BE2C (cell line): ENCODE measurements around the gene DGKI.

Source experiments
- DNase-seq: peaks from one replicate; pipeline ENCODE4 v3.0.0-alpha.2; 2020
- H3K27me3 ChIP-seq: fragments of 250-450 bp; sonication (Bioruptor Pico); 2 replicates; pipeline ENCODE4 v1.5.1; 2020; ENCODE audit warnings: mild to moderate bottlenecking
- H3K36me3 ChIP-seq: fragments of 250-450 bp; sonication (Bioruptor Pico); 2 replicates; pipeline ENCODE4 v1.5.1; 2020; ENCODE audit warnings: mild to moderate bottlenecking
- H3K4me1 ChIP-seq: fragments of 250-450 bp; sonication (Bioruptor Pico); 2 replicates; pipeline ENCODE4 v1.5.1; 2020
- H3K4me3 ChIP-seq: 2 replicates; pipeline ENCODE4 v1.5.1; 2011; ENCODE audit warnings: low read depth, low read length
- H3K9me3 ChIP-seq: fragments of 250-450 bp; sonication (Bioruptor Pico); 2 replicates; pipeline ENCODE4 v1.5.1; 2020
- TF ChIP-seq, protein P1 (sequence below): IDR thresholded peaks from 2 replicates; pipeline ENCODE4 v1.5.1; 2012; ENCODE audit warnings: mild to moderate bottlenecking, low read depth, low read length

Gene DGKI

DNA sequence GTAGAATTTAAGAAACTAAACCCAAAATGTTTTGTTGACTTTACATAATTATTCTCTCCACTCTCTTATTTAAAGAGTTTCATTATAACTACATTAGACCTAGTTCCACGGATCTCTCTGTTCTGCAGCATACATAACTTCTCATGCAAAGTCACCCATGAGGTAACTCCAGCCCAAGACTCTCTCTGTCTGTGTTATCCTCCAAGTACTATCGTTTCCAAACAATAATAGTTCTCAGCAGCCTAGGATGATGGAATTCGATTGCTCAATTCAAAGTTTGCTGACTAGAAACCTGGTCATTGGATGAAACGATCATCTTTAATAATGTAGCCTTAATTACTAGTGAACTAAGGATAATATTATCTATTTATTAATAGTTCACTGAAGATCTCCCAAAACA is 300.1 kb downstream of the DGKI start:
- H3K36me3 ChIP-seq = no peaks in the 10 kb centered on the region
- no peak for DNase-seq
- TF ChIP-seq, protein P1, sequence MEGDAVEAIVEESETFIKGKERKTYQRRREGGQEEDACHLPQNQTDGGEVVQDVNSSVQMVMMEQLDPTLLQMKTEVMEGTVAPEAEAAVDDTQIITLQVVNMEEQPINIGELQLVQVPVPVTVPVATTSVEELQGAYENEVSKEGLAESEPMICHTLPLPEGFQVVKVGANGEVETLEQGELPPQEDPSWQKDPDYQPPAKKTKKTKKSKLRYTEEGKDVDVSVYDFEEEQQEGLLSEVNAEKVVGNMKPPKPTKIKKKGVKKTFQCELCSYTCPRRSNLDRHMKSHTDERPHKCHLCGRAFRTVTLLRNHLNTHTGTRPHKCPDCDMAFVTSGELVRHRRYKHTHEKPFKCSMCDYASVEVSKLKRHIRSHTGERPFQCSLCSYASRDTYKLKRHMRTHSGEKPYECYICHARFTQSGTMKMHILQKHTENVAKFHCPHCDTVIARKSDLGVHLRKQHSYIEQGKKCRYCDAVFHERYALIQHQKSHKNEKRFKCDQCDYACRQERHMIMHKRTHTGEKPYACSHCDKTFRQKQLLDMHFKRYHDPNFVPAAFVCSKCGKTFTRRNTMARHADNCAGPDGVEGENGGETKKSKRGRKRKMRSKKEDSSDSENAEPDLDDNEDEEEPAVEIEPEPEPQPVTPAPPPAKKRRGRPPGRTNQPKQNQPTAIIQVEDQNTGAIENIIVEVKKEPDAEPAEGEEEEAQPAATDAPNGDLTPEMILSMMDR = no peak

DNA sequence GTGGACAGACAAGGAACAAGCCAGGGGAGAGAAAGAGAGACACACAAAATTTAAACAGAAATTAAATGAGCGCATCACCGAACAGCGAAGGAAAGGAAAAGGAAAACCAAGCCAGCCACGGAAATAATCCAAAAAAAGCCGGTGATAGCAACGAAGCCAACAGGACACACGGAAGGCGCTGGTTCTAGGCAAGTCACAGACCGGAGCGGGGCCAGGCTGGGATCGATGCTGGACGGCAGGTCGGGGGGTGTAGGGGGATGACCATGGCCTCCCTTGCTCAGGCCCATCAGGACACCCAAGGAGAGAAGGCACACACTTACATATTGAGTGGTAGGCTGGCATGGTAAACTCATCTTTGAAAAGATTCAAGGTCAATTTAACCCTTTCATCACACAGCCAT is 300.8 kb downstream of the DGKI start:
- Histone ChIP-seq H3K9me3 (no peaks in the 10 kb centered on the region), H3K27me3 (no peaks in the 10 kb centered on the region), H3K36me3 (no peaks in the 10 kb centered on the region), H3K4me3 (no peak overlapping the region), H3K4me1 (no peaks in the 10 kb centered on the region)
- DNase-seq = no peak
- TF ChIP-seq, protein P1 = no peak

More for the DNA sequence above, 300.1 kb downstream of the DGKI start:
- Histone ChIP-seq H3K27me3 (no peaks in the 10 kb centered on the region), H3K4me3 (no peak overlapping the region), H3K4me1 (no peaks in the 10 kb centered on the region), H3K9me3 (no peaks in the 10 kb centered on the region)

- H3K27me3 ChIP-seq = no peaks in the 10 kb centered on the region
- TF ChIP-seq, protein P1 = no peak
- no peaks in the 10 kb centered on the region for H3K9me3 ChIP-seq
- H3K4me3 ChIP-seq = no peak overlapping the region
- no peaks in the 10 kb centered on the region for H3K36me3 ChIP-seq
- H3K4me1 ChIP-seq = no peaks in the 10 kb centered on the region
- no peak for DNase-seq
Observed at GRCh38 chr7:137545059-137545716, 301.6 kb downstream of the DGKI start.

GRCh38 chr7:137544453-137545058 is 302.2 kb downstream of the DGKI start:
- no peaks in the 10 kb centered on the region for H3K9me3 ChIP-seq
- TF ChIP-seq, protein P1 = no peak
- DNase-seq = no peak
- no peak overlapping the region for H3K4me3 ChIP-seq
- no peaks in the 10 kb centered on the region for H3K4me1 ChIP-seq
- no peaks in the 10 kb centered on the region for H3K27me3 ChIP-seq
- no peaks in the 10 kb centered on the region for H3K36me3 ChIP-seq

- DNase-seq = no peak
- Histone ChIP-seq H3K4me3 (no peak overlapping the region), H3K9me3 (no peaks in the 10 kb centered on the region), H3K4me1 (no peaks in the 10 kb centered on the region), H3K36me3 (no peaks in the 10 kb centered on the region), H3K27me3 (no peaks in the 10 kb centered on the region)
- TF ChIP-seq, protein P1 = no peak
Observed at GRCh38 chr7:137539111-137539715, 307.6 kb downstream of the DGKI start.

DNA sequence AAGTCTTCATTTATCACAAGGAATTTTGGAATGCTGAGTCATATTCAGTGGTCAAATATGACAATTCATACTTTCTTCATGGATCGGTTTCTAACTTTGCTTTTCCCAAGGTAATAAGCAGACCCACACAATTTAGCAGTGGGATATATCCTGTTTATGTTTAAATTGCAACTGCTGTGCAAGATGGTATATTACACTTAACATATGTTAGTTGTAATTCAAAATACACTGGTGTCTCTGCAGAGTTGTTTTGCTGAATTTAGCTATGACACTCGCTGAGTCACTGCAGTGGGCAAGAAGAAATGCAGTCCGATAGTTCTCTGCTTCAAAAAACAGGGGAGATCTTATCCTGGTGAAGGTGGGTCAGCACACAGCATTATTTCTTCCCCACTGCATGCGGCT is 308.4 kb downstream of the DGKI start:
- TF ChIP-seq, protein P1 = no peak
- H3K4me3 ChIP-seq = no peak overlapping the region
- no peaks in the 10 kb centered on the region for H3K9me3 ChIP-seq
- H3K27me3 ChIP-seq = no peaks in the 10 kb centered on the region
- H3K4me1 ChIP-seq = no peaks in the 10 kb centered on the region
- H3K36me3 ChIP-seq = no peaks in the 10 kb centered on the region
- DNase-seq = no peak
